HG03064 (cell line): ENCODE results near the gene ERGIC3.
A peak's percentile ranks its signal among the peaks of the same experiment; 100 is the strongest.

Experiments used
- ATAC-seq: cut with Tn5 transposase; IDR thresholded peaks from one replicate; pipeline ENCODE4 v1.9.1; 2021; ENCODE audit warnings: low read depth; ENCODE audit not compliant: unreplicated experiment

ERGIC3 gene

GRCh38 chr20:35541783-35542662 lies at the start of gene ERGIC3:
TSS of gene ERGIC3 (plus strand) at chr20:35542078. CDS start at chr20:35542098, 20 bp downstream.
- peak; percentile 90 for ATAC-seq

GRCh38 chr20:35492352-35492751 lies 49.5 kb upstream of the ERGIC3 start:
- ATAC-seq: no peak

GRCh38 chr20:35496481-35496880 lies 45.4 kb upstream of the ERGIC3 start:
- ATAC-seq: no peak

GRCh38 chr20:35497320-35497719 lies 44.6 kb upstream of the ERGIC3 start:
- no peak for ATAC-seq

GRCh38 chr20:35497780-35498189 lies 44.1 kb upstream of the ERGIC3 start:
- no peak for ATAC-seq

GRCh38 chr20:35499271-35499670 lies 42.6 kb upstream of the ERGIC3 start:
- no peak for ATAC-seq

- no peak for ATAC-seq
Measured at GRCh38 chr20:35502352-35502751, 39.5 kb upstream of the ERGIC3 start.

GRCh38 chr20:35503281-35503680 lies 38.6 kb upstream of the ERGIC3 start:
- no peak for ATAC-seq

GRCh38 chr20:35503841-35504561 lies 37.9 kb upstream of the ERGIC3 start:
- no peak for ATAC-seq

GRCh38 chr20:35504751-35505150 lies 37.1 kb upstream of the ERGIC3 start:
- no peak for ATAC-seq

GRCh38 chr20:35506179-35506578 lies 35.7 kb upstream of the ERGIC3 start:
- ATAC-seq: no peak

- no peak for ATAC-seq
Measured at GRCh38 chr20:35506872-35507638, 34.8 kb upstream of the ERGIC3 start.

- ATAC-seq: no peak
Measured at GRCh38 chr20:35508493-35509218, 33.2 kb upstream of the ERGIC3 start.

GRCh38 chr20:35510951-35511735 lies 30.7 kb upstream of the ERGIC3 start:
- no peak for ATAC-seq

GRCh38 chr20:35511814-35512420 lies 30.0 kb upstream of the ERGIC3 start:
- ATAC-seq: no peak

GRCh38 chr20:35514371-35514932 lies 27.4 kb upstream of the ERGIC3 start:
- ATAC-seq: no peak

- ATAC-seq: no peak
Measured at GRCh38 chr20:35515341-35515740, 26.5 kb upstream of the ERGIC3 start.

- ATAC-seq: no peak
Measured at GRCh38 chr20:35515949-35516645, 25.8 kb upstream of the ERGIC3 start.
